Memory B cell (primary cell): ENCODE results near the gene SLC35F1.

Source experiments
- ATAC-seq: fragments of 150-1000 bp; cut with Tn5 transposase; 2 replicates; pipeline ENCODE4 v1.10.0; 2021; ENCODE audit warnings: low read depth, mild to moderate bottlenecking, moderate library complexity
- DNase-seq, 2 donors: peaks; one replicate each; pipeline ENCODE4 v3.0.0; 2022; ENCODE audit warnings: low spot score in 2 of 2
- H3K27ac Mint-ChIP-seq: one replicate; pipeline ENCODE4 v1.8.0; 2022; ENCODE audit warnings: mild to moderate bottlenecking, moderate library complexity, mixed read lengths
- H3K27me3 Mint-ChIP-seq: one replicate; pipeline ENCODE4 v1.8.0; 2022; ENCODE audit warnings: mixed read lengths
- H3K36me3 Mint-ChIP-seq: one replicate; pipeline ENCODE4 v1.8.0; 2022; ENCODE audit warnings: mild to moderate bottlenecking, mixed read lengths
- H3K4me1 Mint-ChIP-seq: one replicate; pipeline ENCODE4 v1.8.0; 2022; ENCODE audit warnings: mixed read lengths
- H3K4me3 Mint-ChIP-seq: one replicate; pipeline ENCODE4 v1.8.0; 2022; ENCODE audit warnings: mild to moderate bottlenecking, moderate library complexity, mixed read lengths
- H3K9me3 Mint-ChIP-seq: one replicate; pipeline ENCODE4 v1.8.0; 2022; ENCODE audit warnings: mixed read lengths

SLC35F1 gene

GRCh38 chr6:118186672-118187567, 279.9 kb downstream of the SLC35F1 start:
- Mint-ChIP-seq H3K4me3 (no peak overlapping the region), H3K27ac (no peak overlapping the region), H3K36me3 (no peaks in the 10 kb centered on the region), H3K4me1 (peaks cover 4% of the 10 kb centered on the region), H3K9me3 (no peaks in the 10 kb centered on the region), H3K27me3 (peaks cover 2% of the 10 kb centered on the region)
- ATAC-seq = no peak
- no peak for DNase-seq

GRCh38 chr6:118187568-118188164, 280.6 kb downstream of the SLC35F1 start:
- Mint-ChIP-seq H3K4me3 (no peak overlapping the region), H3K27me3 (peaks cover 2% of the 10 kb centered on the region), H3K36me3 (no peaks in the 10 kb centered on the region), H3K4me1 (peaks cover 4% of the 10 kb centered on the region), H3K9me3 (no peaks in the 10 kb centered on the region), H3K27ac (no peak overlapping the region)
- DNase-seq (no peak), ATAC-seq (no peak)

- Mint-ChIP-seq H3K27me3 (peaks cover 2% of the 10 kb centered on the region), H3K27ac (no peak overlapping the region), H3K4me1 (peaks cover 4% of the 10 kb centered on the region), H3K36me3 (no peaks in the 10 kb centered on the region), H3K9me3 (no peaks in the 10 kb centered on the region), H3K4me3 (no peak overlapping the region)
- DNase-seq (no peak), ATAC-seq (no peak)
These were observed 281.5 kb downstream of the SLC35F1 start for GRCh38 chr6:118188561-118188960.

- Mint-ChIP-seq H3K9me3 (no peaks in the 10 kb centered on the region), H3K4me1 (no peaks in the 10 kb centered on the region), H3K4me3 (no peak overlapping the region), H3K27ac (no peak overlapping the region), H3K27me3 (no peaks in the 10 kb centered on the region), H3K36me3 (no peaks in the 10 kb centered on the region)
- ATAC-seq = no peak
- no peak for DNase-seq
These were observed 290.5 kb downstream of the SLC35F1 start for GRCh38 chr6:118197539-118197938.

- ATAC-seq (no peak), DNase-seq (no peak)
- H3K4me1 Mint-ChIP-seq = no peaks in the 10 kb centered on the region
- H3K27me3 Mint-ChIP-seq = no peaks in the 10 kb centered on the region
- no peaks in the 10 kb centered on the region for H3K36me3 Mint-ChIP-seq
- no peak overlapping the region for H3K27ac Mint-ChIP-seq
- no peaks in the 10 kb centered on the region for H3K9me3 Mint-ChIP-seq
- no peak overlapping the region for H3K4me3 Mint-ChIP-seq
These were observed 291.7 kb downstream of the SLC35F1 start for GRCh38 chr6:118198746-118199145.

- no peaks in the 10 kb centered on the region for H3K9me3 Mint-ChIP-seq
- H3K36me3 Mint-ChIP-seq = no peaks in the 10 kb centered on the region
- DNase-seq = no peak
- H3K27ac Mint-ChIP-seq = no peak overlapping the region
- no peak overlapping the region for H3K4me3 Mint-ChIP-seq
- no peaks in the 10 kb centered on the region for H3K4me1 Mint-ChIP-seq
- H3K27me3 Mint-ChIP-seq = no peaks in the 10 kb centered on the region
- ATAC-seq = no peak
These were observed 293.1 kb downstream of the SLC35F1 start for GRCh38 chr6:118200160-118200559.

- DNase-seq (no peak), ATAC-seq (no peak)
- Mint-ChIP-seq H3K27ac (no peak overlapping the region), H3K9me3 (no peaks in the 10 kb centered on the region), H3K4me1 (no peaks in the 10 kb centered on the region), H3K36me3 (no peaks in the 10 kb centered on the region), H3K4me3 (no peak overlapping the region), H3K27me3 (no peaks in the 10 kb centered on the region)
These were observed 295.5 kb downstream of the SLC35F1 start for GRCh38 chr6:118202517-118202916.

GRCh38 chr6:118203545-118203944, 296.5 kb downstream of the SLC35F1 start:
- no peaks in the 10 kb centered on the region for H3K36me3 Mint-ChIP-seq
- H3K4me1 Mint-ChIP-seq = no peaks in the 10 kb centered on the region
- H3K4me3 Mint-ChIP-seq = no peak overlapping the region
- H3K27ac Mint-ChIP-seq = no peak overlapping the region
- H3K27me3 Mint-ChIP-seq = no peaks in the 10 kb centered on the region
- DNase-seq = no peak
- ATAC-seq = no peak
- no peaks in the 10 kb centered on the region for H3K9me3 Mint-ChIP-seq

GRCh38 chr6:118206221-118206620, 299.2 kb downstream of the SLC35F1 start:
- Mint-ChIP-seq H3K4me1 (no peaks in the 10 kb centered on the region), H3K9me3 (no peaks in the 10 kb centered on the region), H3K36me3 (no peaks in the 10 kb centered on the region), H3K27me3 (no peaks in the 10 kb centered on the region), H3K27ac (no peak overlapping the region), H3K4me3 (no peak overlapping the region)
- ATAC-seq (no peak), DNase-seq (no peak)

GRCh38 chr6:118207947-118208346, 300.9 kb downstream of the SLC35F1 start:
- no peak for ATAC-seq
- H3K4me1 Mint-ChIP-seq = no peaks in the 10 kb centered on the region
- no peak for DNase-seq
- H3K27me3 Mint-ChIP-seq = no peaks in the 10 kb centered on the region
- H3K36me3 Mint-ChIP-seq = no peaks in the 10 kb centered on the region
- H3K9me3 Mint-ChIP-seq = no peaks in the 10 kb centered on the region
- no peak overlapping the region for H3K27ac Mint-ChIP-seq
- no peak overlapping the region for H3K4me3 Mint-ChIP-seq

- no peak for DNase-seq
- Mint-ChIP-seq H3K36me3 (no peaks in the 10 kb centered on the region), H3K27me3 (no peaks in the 10 kb centered on the region), H3K27ac (no peak overlapping the region), H3K4me3 (no peak overlapping the region), H3K9me3 (no peaks in the 10 kb centered on the region), H3K4me1 (no peaks in the 10 kb centered on the region)
- no peak for ATAC-seq
These were observed 305.5 kb downstream of the SLC35F1 start for GRCh38 chr6:118212451-118213173.

- Mint-ChIP-seq H3K9me3 (no peaks in the 10 kb centered on the region), H3K36me3 (no peaks in the 10 kb centered on the region), H3K4me3 (no peak overlapping the region), H3K27me3 (no peaks in the 10 kb centered on the region), H3K4me1 (no peaks in the 10 kb centered on the region), H3K27ac (no peak overlapping the region)
- DNase-seq (no peak), ATAC-seq (no peak)
These were observed 308.2 kb downstream of the SLC35F1 start for GRCh38 chr6:118215269-118215668.

- DNase-seq = no peak
- no peaks in the 10 kb centered on the region for H3K4me1 Mint-ChIP-seq
- no peak overlapping the region for H3K4me3 Mint-ChIP-seq
- no peaks in the 10 kb centered on the region for H3K36me3 Mint-ChIP-seq
- H3K27me3 Mint-ChIP-seq = no peaks in the 10 kb centered on the region
- H3K9me3 Mint-ChIP-seq = no peaks in the 10 kb centered on the region
- no peak overlapping the region for H3K27ac Mint-ChIP-seq
- ATAC-seq = no peak
These were observed 309.7 kb downstream of the SLC35F1 start for GRCh38 chr6:118216751-118217150.

GRCh38 chr6:118218156-118218555, 311.1 kb downstream of the SLC35F1 start:
- Mint-ChIP-seq H3K36me3 (no peaks in the 10 kb centered on the region), H3K9me3 (no peaks in the 10 kb centered on the region)

More at GRCh38 chr6:118218156-118218555, 311.1 kb downstream of the SLC35F1 start:
- ATAC-seq (no peak), DNase-seq (no peak)
- Mint-ChIP-seq H3K4me3 (no peak overlapping the region), H3K27me3 (peaks cover under 1% of the 10 kb centered on the region), H3K4me1 (no peaks in the 10 kb centered on the region), H3K27ac (no peak overlapping the region)
